Astrocyte of the cerebellum (primary cell): ENCODE data around the gene TTLL11.

Source experiments
- DNase-seq: peaks from one replicate; pipeline ENCODE4 v3.0.0-alpha.2; 2011; ENCODE audit warnings: low read depth
- H3K4me3 ChIP-seq: 2 replicates; pipeline ENCODE4 v1.5.1; 2011; ENCODE audit warnings: mild to moderate bottlenecking, low read depth, low read length, moderate library complexity
- in situ Hi-C: cut with HindIII; loops from 2 replicates; pipeline ENCODE4 v1.10.0; 2017; ENCODE audit warnings: low sequenced_read_pairs
- TF ChIP-seq, protein P1 (sequence below): IDR thresholded peaks from 2 replicates; pipeline ENCODE4 v1.5.1; 2012; ENCODE audit warnings: low read length, low read depth, moderate library complexity, mild to moderate bottlenecking; ENCODE audit errors: missing control alignments

TTLL11 gene

DNA sequence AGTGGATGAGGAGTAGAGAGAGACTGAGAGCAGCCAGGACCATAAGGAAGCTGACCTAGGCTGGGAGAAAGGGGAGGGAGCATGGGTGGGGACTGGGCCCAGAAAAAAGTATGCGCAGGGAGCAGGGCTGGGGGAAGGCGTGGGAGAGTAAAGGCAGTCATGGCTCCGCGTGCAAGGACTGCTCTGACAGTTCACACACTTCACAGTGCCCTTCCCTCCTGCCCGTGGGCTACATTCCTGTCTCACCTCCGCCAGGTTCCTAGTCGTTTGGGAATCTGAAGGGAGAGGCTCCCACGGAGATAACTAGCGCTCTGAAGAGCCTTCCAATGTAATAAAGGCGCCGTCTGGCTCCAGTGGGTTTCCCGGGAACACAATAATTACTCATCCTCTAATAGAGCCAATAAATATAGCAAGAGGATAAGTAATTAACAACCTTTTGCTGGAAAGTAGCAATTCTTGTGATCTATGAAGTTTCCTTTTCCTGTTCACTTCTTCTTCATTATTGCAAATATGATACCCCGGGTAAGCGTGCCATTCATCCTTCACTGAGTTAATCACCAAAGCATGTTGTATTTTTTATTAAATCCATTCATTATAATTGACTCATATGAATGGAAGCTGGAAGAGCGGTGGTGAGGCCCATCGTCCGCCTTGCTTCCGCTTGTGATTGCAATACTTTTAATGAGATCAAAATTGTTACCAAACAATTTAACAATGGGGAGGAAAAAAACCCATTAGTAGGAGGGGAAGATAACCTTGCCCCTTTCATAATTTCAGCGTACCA lies 39.3 kb downstream of the TTLL11 start:
- in situ Hi-C loops = no loop called here
- no peak for DNase-seq
- H3K4me3 ChIP-seq = no peak overlapping the region
- TF ChIP-seq, protein P1, sequence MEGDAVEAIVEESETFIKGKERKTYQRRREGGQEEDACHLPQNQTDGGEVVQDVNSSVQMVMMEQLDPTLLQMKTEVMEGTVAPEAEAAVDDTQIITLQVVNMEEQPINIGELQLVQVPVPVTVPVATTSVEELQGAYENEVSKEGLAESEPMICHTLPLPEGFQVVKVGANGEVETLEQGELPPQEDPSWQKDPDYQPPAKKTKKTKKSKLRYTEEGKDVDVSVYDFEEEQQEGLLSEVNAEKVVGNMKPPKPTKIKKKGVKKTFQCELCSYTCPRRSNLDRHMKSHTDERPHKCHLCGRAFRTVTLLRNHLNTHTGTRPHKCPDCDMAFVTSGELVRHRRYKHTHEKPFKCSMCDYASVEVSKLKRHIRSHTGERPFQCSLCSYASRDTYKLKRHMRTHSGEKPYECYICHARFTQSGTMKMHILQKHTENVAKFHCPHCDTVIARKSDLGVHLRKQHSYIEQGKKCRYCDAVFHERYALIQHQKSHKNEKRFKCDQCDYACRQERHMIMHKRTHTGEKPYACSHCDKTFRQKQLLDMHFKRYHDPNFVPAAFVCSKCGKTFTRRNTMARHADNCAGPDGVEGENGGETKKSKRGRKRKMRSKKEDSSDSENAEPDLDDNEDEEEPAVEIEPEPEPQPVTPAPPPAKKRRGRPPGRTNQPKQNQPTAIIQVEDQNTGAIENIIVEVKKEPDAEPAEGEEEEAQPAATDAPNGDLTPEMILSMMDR = no peak

DNA sequence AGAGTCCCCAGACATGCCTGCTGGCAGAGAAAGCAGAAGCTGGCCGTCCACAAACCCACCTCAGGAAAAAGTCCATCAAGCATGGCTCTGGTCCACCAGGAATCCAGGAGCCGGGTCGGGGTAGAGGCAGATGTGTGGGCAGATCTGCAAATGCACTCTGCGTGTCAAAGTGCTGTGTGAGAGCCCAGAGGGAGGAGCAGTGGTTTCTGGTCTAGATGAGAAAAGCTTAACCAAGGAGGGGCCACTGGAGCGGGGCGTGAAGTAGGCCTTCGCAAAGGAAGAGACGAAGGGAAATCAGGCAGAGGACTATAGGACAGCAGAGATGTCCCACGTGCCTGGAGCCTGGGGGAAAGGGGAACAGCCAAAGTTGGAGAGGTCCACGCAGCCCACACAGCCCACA lies 40.0 kb downstream of the TTLL11 start:
- DNase-seq = no peak
- TF ChIP-seq, protein P1 = no peak
- no peak overlapping the region for H3K4me3 ChIP-seq
- in situ Hi-C loops = no loop called here

DNA sequence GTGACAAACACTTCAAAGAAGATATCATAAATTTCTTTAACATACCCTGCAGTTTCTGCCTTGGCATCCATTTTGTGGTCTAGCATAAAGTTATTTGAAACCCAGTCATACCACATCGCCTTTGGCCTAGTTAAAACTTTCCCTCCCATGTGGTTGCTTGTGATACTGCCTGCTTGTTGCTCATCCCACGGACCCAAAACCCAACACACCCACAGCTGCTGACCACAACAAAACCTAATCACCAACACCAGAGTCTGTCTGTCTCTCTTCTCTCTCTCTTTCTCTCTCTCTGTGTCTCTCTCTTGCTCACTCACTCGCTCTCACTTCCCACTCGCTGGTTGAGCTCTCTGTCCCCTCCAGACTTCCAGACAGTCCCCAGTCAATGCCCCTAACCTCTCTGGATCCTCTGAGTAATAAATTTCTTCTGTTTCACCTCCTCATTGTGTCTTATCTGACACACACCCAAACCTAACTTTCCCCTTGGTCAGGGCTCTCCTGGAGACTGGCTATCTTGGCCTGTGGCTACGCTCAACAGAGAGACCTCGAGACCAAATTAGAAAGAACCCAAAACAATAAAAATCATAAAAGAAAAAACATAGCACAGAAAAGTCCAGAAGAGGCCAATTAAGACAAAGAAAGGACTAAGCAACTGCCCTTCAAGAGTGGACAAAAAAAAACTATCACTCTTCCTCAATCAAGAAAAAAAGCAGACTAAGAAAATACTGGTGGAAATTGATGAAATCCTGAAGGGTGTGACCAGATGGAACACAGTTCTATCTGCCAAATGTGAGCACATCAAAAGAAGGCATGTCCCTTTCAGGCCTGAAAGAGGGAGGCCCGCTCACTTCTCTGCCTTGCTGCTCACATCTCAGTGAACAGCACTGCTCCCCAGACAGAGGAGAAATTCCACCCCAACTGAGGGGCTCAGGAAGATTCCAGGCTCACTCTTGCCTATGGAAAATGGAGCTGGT lies 41.5 kb downstream of the TTLL11 start:
- DNase-seq = peak; percentile 22
- TF ChIP-seq, protein P1 = no peak
- no peak overlapping the region for H3K4me3 ChIP-seq
- in situ Hi-C loops = no loop called here

DNA sequence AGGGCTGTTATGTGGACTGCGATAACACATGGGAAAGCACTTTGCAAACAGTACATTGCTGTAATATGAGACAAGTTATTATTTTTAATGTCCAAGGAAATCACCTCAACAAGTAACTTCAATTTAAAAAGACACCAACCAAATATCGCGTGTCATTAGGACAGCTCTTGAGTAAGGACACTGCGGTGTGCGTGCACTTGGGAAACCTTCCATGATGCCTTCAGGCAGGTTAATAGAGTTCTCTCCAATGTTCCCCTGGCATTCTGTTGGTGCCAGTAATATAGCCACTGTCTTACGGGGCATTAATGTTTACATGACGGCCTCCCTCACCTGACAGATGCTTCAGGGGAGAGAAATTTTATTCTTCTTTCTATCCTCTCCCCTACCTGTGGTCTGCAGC lies 42.9 kb downstream of the TTLL11 start:
- in situ Hi-C loops = no loop called here
- H3K4me3 ChIP-seq = no peak overlapping the region
- TF ChIP-seq, protein P1 = no peak
- DNase-seq = no peak

DNA sequence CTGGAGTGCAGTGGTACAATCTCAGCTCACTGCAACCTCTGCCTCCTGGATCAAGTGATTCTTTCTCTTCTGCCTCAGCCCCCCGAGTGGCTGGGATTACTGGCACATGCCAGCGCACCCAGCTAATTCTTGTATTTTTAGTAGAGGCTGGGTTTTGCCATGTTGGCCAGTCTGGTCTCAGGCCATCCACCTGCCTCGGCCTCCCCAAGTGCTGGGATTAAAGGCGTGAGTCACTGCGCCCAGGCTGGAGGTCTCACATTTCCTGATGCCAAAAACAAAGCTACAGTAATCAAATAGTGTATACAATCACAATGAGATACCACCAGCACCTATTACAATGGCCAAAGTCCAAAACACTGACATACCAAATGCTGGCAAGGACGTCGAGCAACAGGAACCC lies 51.1 kb downstream of the TTLL11 start:
- no peak for DNase-seq
- TF ChIP-seq, protein P1 = no peak
- in situ Hi-C loops = no loop called here
- H3K4me3 ChIP-seq = no peak overlapping the region

DNA sequence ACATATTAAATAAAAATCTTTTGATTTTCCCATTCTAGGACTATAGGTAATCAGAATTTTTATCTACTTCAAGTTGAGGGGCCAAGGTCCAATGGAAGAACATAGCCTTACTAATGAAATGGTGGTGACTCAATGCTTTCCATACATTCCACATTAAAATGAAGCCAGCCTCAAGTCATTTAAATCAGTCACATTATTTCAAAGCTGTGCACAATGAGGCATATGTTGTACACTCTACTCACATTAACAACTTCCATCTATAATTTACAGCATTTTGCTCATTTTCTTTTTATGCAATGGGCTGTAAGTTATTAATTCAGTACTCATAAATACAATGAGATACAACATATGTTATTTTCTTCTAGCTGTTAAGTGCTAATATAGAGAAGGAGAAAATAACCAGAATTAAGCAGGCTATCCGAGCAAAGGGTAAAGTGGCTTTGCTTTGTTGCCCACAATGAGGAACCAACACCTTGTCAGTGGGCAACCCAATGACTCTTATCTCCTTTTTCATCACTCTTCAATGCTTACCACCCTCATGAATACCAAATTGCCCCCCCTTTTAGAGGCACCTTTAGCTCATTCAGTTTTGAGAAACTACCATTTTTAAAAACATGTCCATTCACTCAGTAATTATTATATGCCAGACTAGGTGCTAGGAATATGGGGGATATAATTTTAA lies 52.4 kb downstream of the TTLL11 start:
- TF ChIP-seq, protein P1 = no peak
- no peak overlapping the region for H3K4me3 ChIP-seq
- DNase-seq = no peak
- in situ Hi-C loops = no loop called here
